CD4-positive, alpha-beta T cell treated with Interleukin-4 for 1 hour (primary cell): Measurements from ENCODE around the gene DPCD.
A peak's percentile ranks its signal among the peaks of the same experiment; 100 is the strongest.

Experiments
- DNase-seq, 2 donors: peaks; one replicate each; pipeline ENCODE4 v3.0.0-alpha.2; 2020 to 2022

Gene DPCD

DNA sequence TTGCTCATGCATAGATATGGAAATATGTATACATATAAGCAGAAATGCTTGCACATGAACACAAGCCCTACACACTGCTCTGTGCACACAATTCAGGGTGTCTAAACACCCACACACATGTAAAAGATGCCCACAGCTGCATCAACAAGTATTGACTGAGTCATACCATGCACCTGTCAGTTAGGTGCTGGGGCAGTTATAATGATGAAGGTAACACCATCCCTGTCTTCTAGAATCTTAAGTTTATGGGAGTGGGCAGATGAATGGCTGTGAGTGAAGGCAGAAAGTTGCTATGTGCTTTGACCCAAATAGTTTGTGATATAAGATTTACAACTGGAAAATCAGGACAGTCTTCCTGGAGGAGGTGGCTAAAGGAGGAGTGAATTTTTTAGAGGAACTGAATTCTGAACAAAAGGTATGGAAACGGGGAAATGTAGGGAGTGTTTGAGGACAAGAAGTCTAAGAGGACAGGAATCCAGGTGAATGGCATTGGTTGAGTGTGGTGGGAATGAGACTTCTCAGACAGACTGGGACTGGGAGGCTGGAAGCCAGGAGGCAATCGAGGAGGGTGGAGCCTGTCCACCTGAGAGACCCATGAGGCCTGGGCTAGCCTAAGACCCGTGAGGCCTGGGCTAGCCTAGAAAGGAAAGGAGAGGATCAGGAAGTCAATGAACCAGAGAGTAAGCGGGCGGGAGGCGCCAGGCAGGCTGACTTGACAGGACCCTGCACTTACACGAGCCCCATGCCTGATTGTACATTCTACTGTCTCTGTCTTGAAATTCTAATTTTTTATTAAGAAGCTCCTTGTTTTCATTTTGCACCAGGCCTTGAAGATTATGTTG is 20.7 kb upstream of the DPCD start:
- DNase-seq = no peak

DNA sequence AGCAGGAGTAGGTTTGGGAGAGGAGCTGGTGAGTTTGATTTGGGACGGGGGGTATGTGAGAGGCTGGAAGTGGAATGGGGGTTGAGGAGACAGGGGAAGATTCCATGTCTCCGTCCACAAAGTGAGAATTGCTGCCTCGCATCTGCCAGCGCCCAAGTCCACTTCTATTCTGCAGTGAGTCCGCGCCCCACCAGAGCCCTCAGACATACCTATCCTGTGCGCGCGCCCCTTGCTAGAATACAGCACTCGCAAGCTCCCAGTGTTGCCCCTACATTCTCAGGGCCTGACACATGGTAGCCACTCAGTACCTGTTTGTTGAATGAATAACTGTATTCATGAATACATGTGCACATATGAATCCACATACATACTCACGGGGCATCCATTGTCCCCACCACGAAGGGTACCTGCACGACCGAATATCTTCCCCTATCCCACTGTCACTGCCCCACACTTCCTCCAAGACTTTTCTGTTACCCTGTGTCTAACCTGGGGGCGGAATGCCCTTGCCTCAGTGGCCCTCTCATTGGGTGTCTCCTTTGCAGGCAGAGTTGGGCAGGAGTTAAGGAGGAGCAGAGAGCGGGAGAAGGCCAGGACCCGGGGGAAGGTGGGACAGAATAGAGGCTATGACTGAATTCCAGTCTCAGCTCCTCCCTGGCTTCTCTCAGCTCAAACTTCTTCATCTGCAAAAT is 19.9 kb upstream of the DPCD start:
- DNase-seq = no peak

DNA sequence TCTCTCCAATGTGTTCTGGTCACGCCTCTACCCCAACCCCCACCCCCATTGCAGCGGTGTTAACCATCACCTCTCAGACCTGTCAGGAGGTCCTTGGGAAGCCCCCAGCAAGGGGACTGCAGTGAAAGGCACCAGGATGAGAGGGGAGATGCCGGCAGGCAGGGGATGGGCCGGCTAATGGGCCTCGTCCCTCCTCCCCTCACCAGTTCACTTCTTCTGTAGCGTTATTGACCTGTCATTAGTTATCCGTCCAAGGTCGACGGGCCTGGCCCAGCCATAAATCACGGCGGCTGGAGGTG is 18.8 kb upstream of the DPCD start:
- no peak for DNase-seq

DNA sequence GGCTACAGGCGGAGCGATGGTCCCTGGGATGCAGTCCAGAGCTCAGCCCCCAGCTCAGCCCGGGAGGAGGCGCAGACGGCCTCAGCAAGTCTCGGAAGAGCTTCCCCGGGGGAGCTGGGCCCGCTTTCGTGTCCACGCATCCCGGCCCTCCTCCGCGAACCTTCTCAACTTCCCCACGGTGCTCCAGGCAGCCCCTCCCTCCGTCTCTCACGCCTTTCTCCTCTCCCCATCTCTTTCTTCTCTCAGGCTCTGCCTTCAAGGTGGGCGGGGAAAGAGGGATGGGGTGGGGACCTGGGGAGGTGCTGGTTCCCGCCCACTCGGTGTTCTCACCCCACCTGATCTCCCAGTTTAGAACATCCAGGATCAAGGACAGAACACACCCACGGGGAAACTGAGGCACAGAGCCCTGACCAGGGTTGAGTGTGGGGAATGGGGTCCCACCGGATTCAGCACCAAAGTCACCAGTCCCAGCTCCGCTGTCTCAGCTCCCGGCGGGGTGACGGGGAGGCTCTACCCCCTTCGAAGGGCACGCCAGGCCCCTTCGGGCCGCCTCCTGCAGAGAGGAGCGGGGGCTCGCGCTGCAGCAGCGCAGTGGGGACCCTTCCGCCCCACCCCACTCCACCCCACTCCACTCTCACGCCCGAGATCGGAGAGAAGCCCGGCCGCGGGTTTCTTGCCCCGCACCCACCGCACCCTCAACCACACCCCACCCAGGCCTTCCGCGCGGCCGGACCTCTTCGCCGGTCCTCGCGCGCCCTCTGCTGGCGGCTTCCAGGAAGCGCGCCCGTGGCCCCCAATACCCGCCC is 18.3 kb upstream of the DPCD start:
- peak; percentile 77 to 80 for DNase-seq

DNA sequence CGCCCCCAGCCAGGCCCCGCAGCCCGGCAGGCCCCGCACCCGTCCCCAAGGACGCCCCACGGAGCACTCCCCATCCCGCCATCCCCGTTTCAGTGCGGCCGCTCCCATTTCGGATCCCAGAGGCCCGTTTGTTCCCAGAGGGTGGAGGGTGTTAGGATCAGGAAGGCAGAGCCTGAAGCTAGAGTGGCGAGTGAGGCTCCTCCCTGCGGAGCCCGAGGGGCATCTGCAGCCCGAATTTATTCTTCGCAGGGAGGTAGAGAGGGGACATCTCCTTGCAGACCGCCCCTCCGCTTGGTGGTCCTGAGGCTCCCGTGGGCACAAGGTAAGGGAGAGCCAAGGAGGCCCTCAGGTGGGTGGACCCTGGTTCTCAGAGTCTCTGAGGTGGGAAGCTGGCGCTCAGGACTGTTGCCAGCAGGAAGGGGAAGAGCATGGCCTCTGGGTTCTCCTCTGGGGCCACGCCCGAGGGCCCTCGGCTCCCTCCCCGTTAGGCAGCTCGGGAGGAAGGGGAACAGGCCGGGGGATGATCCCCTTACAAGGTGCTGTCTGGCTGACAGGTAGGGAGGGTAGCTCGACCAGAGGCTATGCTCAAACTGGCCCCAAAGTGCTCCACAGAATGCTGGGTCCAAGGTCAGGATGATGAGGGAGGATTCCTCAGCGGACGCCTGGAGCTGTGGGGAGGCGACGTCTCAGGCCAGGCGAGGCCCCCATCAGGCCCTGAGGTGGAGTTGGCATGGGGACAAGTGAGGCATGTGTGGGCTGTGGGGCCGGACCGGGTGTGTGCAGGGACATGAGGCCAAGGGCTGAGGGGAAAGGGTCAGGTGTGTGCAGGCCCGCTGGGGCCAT is 17.5 kb upstream of the DPCD start:
- no peak for DNase-seq

DNA sequence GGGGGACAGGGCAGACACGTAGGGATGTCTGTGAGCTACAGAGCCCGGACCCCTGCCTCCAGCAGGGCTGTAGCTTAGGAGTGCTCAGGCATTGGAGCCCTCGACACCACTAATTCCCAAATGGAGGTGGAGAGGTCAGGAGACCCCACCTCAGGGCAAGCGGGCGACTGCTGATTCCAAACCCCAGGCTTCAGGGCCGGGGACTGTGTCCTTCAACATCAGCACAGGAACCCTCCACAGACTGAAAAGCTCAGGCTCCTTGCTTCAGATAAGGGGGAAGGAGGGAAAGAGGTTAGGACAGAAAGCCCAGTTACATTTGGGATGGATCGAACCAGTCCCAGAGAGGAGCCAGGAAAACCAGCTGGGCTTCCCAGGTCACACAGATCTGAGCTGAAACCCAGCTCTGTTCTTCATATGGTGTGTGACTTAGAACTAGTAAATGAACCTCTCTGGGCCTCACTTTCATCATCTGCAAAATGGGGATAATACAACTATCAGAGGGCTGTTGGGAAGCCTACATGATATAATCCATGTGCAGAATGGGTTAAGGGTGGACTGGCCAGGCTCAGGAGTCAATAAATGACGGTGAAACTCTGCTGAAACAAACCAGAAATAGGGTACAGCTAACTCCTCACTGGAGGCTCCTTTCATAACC is 16.7 kb upstream of the DPCD start:
- no peak for DNase-seq

DNA sequence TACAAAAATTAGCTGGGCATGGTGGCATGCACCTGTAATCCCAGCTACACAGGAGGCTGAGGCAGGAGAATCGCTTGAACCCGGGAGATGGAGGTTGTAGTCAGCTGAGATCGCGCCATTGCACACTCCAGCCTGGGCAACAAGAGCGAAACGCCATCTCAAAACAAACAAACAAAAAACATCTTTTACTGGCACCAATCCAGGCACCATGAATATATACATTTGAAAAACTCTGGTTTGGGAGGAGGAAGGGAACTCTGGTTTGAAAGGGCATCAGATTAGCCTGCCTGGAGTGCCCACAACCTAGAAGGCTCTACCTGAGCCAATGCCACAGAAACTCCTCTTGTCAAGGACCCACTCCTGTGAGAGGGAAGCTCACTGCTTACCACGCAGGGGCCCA is 16.0 kb upstream of the DPCD start:
- no peak for DNase-seq

DNA sequence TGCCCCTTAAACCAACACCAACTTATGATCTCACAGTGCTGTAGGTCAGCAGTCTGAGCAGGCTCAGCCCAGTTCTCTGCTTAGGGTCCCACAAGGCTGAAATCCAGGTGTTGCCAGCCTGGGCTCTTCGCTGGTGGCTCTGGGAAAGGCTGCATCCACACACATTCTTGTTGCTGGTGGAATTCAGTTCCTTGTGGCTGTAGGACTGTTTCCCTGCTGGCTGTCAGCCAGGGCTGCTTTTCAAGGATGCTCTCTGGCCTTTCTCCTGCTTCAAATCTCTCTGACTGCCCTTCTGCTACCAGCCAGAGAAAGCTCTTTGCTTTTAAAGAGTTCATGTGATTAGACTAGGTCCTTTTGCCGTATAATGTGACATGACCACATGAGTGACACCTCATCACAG is 15.3 kb upstream of the DPCD start:
- DNase-seq = no peak

DNA sequence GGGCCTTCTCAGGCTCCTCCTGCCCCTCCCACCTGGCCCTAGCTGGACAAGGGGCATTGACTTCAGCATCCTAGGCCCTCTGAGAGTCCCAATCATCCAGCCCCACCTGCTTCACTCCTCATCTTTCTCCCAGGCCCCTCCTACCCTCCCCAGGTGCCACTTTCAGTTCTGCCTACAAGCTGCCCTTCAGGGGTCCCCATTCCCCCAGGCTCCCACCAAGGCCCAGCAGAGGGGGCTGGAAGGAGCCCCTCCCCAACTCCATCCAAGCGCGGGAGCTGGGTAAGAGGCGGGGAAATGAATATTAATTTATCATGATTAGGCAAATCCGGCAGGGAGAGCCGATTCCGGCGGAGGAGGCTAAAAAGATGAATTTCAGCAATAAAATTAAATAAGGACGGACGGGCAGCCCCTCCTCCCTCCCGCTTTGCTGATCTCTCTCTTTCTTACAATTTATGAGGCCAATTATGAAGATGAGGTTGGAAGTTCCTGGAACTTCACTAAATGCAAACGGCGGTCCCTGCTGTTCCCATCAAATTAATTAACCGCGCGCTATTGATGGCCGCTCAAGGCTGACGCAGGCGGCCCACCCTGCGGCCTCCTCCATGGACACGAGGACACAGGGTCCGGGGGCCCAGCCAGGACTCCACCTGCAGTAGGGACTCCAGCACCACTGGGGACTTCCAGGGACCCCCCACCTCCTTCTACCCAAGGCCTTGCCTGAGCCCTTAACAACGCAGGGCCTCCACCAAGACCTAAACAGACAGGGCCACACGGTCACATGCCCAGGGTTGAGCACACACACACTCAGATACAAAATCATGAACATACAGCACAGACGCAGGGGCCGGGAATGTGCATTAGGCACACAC is 14.0 kb upstream of the DPCD start:
- no peak for DNase-seq

GRCh38 chr10:101575091-101575490 is 13.0 kb upstream of the DPCD start:
- no peak for DNase-seq

- no peak for DNase-seq
Observed at GRCh38 chr10:101575580-101576210, 12.4 kb upstream of the DPCD start.

- DNase-seq = no peak
Observed at GRCh38 chr10:101576211-101576863, 11.8 kb upstream of the DPCD start.

- no peak for DNase-seq
Observed at GRCh38 chr10:101577121-101577871, 10.8 kb upstream of the DPCD start.

DNA sequence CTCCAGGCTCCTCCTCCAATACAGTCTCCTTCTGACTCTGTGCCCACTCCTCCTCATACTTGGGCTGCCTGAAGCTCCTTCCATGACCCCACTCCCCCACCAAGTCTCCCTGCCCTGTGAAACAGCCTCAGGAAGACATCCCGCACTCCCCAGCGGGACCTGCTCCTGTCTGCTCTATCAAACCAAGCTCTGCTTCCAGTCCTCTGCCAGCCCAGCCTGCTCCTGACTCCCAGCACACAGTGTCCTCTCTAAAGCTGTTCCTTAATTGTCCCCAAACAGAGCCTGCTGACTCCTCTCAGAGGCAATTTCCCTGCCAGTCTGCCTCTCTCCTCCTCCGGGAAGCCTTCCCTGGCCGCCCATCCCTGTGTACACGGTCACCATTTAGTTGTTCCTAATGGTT is 9.9 kb upstream of the DPCD start:
- DNase-seq = no peak

- no peak for DNase-seq
Observed at GRCh38 chr10:101578803-101579515, 9.2 kb upstream of the DPCD start.

DNA sequence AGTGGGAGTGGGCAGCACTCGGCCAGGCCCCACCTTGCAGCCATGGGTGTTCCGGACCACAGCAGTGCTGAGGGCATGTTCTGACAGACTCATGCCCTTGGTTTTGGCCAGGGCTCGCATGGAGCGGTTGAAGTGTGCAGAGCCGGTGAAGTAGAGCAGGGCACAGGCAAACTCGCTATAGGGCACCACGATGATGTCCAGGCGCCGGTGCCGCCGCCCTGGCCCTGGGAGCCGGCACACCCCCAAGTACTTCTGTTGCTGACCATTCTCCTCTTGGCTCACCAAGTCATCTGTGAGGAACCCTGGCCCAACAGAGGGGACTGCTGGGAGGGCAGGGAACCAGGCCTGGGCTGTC is 8.6 kb upstream of the DPCD start:
- no peak for DNase-seq

GRCh38 chr10:101580486-101581399 is 7.4 kb upstream of the DPCD start:
- no peak for DNase-seq

- no peak for DNase-seq
Observed at GRCh38 chr10:101585841-101586240, 2.3 kb upstream of the DPCD start.
